ENCODE results near the gene DQX1. TPM values are rescaled to one million over a fixed set of nuclear protein-coding genes. Genes with fewer than 3 reads are reported as not detected.
A peak's percentile ranks its signal among the peaks of the same experiment; 100 is the strongest.

Gene DQX1
- total and polyA plus RNA-seq, 2 experiments from 2014 or later = 0.32 to 0.52 TPM

DNA sequence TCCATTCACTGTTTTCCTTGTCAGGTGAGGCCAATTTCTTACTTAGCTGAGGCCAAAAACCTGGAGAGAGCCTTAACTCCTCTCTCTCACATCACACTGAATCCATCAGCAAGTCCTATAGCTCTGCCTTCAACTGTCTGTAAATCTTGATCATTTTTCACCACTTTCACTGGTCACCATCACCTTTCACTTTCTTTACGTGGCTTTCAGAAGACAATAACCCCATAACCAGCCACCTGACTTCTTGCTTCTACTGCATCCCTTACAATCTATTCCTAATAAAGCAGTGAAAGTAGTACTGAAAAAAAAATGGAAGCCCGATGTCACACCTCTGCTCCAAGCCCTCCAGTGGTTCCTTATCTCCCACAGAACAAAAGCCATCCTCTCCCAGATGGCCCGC lies 20.0 kb upstream of the DQX1 start (continued):
- TF ChIP-seq, protein P1, sequence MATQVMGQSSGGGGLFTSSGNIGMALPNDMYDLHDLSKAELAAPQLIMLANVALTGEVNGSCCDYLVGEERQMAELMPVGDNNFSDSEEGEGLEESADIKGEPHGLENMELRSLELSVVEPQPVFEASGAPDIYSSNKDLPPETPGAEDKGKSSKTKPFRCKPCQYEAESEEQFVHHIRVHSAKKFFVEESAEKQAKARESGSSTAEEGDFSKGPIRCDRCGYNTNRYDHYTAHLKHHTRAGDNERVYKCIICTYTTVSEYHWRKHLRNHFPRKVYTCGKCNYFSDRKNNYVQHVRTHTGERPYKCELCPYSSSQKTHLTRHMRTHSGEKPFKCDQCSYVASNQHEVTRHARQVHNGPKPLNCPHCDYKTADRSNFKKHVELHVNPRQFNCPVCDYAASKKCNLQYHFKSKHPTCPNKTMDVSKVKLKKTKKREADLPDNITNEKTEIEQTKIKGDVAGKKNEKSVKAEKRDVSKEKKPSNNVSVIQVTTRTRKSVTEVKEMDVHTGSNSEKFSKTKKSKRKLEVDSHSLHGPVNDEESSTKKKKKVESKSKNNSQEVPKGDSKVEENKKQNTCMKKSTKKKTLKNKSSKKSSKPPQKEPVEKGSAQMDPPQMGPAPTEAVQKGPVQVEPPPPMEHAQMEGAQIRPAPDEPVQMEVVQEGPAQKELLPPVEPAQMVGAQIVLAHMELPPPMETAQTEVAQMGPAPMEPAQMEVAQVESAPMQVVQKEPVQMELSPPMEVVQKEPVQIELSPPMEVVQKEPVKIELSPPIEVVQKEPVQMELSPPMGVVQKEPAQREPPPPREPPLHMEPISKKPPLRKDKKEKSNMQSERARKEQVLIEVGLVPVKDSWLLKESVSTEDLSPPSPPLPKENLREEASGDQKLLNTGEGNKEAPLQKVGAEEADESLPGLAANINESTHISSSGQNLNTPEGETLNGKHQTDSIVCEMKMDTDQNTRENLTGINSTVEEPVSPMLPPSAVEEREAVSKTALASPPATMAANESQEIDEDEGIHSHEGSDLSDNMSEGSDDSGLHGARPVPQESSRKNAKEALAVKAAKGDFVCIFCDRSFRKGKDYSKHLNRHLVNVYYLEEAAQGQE (IDR thresholded peaks at IDR 0.05; ENCODE audit: unreplicated experiment) = no peak
- no peak for TF ChIP-seq ZNF331 (CRISPR knock-in tag; IDR thresholded peaks at IDR 0.05; ENCODE audit: low read depth)

DNA sequence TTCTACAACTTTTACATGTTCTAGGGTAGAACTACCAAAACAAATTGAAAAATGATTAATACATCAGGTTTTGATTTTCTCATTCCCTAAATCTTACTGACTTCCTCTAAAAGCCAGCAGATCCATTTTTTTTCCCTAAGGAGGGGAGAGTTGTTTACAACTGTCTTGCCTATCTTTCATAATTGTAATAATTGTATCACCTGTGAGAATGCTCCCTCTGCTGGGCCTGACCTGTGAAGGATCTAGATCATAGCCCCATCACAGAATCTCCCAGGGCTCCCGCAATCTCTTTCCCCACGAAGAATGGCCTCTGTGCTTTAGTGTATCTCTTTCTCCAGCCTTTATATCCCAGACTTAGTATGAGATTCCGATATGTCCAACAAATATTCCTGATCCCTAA lies 18.6 kb upstream of the DQX1 start:
- peaks cover 5% of the 10 kb centered on the region; the same call in 1 of the 2 replicates for H3K79me2 ChIP-seq (replicated peaks; ENCODE audit: insufficient read depth)
- ATAC-seq (no peak), DNase-seq (ENCODE audit: low spot score) (no peak)
- H3K9me3 Mint-ChIP-seq = peaks cover 3% of the 10 kb centered on the region; the same call in 1 of the 3 replicates
- TF ChIP-seq, protein P2, sequence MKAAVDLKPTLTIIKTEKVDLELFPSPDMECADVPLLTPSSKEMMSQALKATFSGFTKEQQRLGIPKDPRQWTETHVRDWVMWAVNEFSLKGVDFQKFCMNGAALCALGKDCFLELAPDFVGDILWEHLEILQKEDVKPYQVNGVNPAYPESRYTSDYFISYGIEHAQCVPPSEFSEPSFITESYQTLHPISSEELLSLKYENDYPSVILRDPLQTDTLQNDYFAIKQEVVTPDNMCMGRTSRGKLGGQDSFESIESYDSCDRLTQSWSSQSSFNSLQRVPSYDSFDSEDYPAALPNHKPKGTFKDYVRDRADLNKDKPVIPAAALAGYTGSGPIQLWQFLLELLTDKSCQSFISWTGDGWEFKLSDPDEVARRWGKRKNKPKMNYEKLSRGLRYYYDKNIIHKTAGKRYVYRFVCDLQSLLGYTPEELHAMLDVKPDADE (IDR thresholded peaks at IDR 0.05) = no peak
- no peak for TF ChIP-seq STAT1 (IDR thresholded peaks at IDR 0.05; ENCODE audit: unreplicated experiment)
- TF ChIP-seq, protein P3, sequence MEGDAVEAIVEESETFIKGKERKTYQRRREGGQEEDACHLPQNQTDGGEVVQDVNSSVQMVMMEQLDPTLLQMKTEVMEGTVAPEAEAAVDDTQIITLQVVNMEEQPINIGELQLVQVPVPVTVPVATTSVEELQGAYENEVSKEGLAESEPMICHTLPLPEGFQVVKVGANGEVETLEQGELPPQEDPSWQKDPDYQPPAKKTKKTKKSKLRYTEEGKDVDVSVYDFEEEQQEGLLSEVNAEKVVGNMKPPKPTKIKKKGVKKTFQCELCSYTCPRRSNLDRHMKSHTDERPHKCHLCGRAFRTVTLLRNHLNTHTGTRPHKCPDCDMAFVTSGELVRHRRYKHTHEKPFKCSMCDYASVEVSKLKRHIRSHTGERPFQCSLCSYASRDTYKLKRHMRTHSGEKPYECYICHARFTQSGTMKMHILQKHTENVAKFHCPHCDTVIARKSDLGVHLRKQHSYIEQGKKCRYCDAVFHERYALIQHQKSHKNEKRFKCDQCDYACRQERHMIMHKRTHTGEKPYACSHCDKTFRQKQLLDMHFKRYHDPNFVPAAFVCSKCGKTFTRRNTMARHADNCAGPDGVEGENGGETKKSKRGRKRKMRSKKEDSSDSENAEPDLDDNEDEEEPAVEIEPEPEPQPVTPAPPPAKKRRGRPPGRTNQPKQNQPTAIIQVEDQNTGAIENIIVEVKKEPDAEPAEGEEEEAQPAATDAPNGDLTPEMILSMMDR (conservative IDR thresholded peaks at IDR 0.05; ENCODE audit: low read depth in 2 of 2) = peak in 1 of 2 experiments; percentile 19; a peak in 2 of 4 replicates
- peaks cover 49% of the 10 kb centered on the region for H3K27me3 ChIP-seq (ENCODE audit: insufficient read depth)
- no peak overlapping the region for H3K4me3 ChIP-seq
- H3F3A ChIP-seq (replicated peaks; ENCODE audit: low read depth) = peaks cover 9% of the 10 kb centered on the region; the same call in 1 of the 2 replicates
- H3K27ac ChIP-seq (ENCODE audit: low read depth) = no peak overlapping the region
- no peak overlapping the region for H3K27ac Mint-ChIP-seq
- H3K36me3 ChIP-seq (ENCODE audit: insufficient read depth) = no peaks in the 10 kb centered on the region
- no peak overlapping the region for H2AFZ ChIP-seq
- no peak overlapping the region for H3K4me3 Mint-ChIP-seq
- H3K4me2 ChIP-seq = no peak overlapping the region
- peaks cover 8% of the 10 kb centered on the region; the same call in 2 of the 3 replicates for H3K4me1 Mint-ChIP-seq
- peaks cover 4% of the 10 kb centered on the region; the same call in 1 of the 2 replicates for H4K20me1 ChIP-seq (replicated peaks; ENCODE audit: insufficient read depth)
- no peaks in the 10 kb centered on the region for H3K9me2 ChIP-seq (ENCODE audit: insufficient read depth)
- H3K4me1 ChIP-seq (ENCODE audit: insufficient read depth) = peaks cover 7% of the 10 kb centered on the region; the same call in 1 of the 2 replicates
- peaks cover 6% of the 10 kb centered on the region; the same call in 1 of the 3 replicates for H3K36me3 Mint-ChIP-seq (ENCODE audit: low read depth)
- peaks cover 28% of the 10 kb centered on the region for H3K27me3 Mint-ChIP-seq (ENCODE audit: insufficient read depth, low read depth, poor library complexity)

DNA sequence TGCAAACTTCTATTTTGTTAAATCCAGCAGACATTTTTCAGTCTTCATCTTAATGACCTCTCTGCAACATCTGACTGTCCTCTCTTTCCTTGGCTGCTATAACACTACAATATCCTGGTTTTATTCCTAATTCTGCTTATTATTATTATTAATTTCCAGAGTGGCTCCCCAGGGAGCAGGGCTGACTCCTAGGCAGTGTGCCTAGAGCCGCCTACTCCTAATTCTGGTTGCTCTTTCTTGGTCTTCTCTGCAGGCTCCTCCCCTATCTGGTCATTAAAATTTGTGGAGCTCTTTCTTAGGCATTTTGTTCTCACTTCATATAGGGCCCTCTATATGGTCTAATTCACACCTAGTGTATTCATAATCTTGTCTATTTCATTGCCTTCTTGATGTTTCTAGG lies 16.9 kb upstream of the DQX1 start:
- Mint-ChIP-seq H3K4me1 (peaks cover 1% of the 10 kb centered on the region), H3K36me3 (ENCODE audit: low read depth) (peaks cover under 1% of the 10 kb centered on the region; the same call in 1 of the 3 replicates), H3K4me3 (no peak overlapping the region), H3K27me3 (ENCODE audit: insufficient read depth, low read depth, poor library complexity) (peaks cover 17% of the 10 kb centered on the region), H3K9me3 (no peaks in the 10 kb centered on the region), H3K27ac (no peak overlapping the region)
- Histone ChIP-seq H3K36me3 (ENCODE audit: insufficient read depth) (no peaks in the 10 kb centered on the region), H3F3A (replicated peaks; ENCODE audit: low read depth) (0 out of 2 replicates have a peak, but pooled peaks cover 4% of the 10 kb centered on the region), H3K79me2 (replicated peaks; ENCODE audit: insufficient read depth) (peaks cover 5% of the 10 kb centered on the region; the same call in 1 of the 2 replicates), H4K20me1 (replicated peaks; ENCODE audit: insufficient read depth) (peaks cover 4% of the 10 kb centered on the region; the same call in 1 of the 2 replicates), H2AFZ (no peak overlapping the region), H3K9me2 (ENCODE audit: insufficient read depth) (no peaks in the 10 kb centered on the region), H3K27me3 (ENCODE audit: insufficient read depth) (peaks cover 33% of the 10 kb centered on the region), H3K4me3 (no peak overlapping the region), H3K4me1 (ENCODE audit: insufficient read depth) (peaks cover 1% of the 10 kb centered on the region; the same call in 1 of the 2 replicates), H3K27ac (ENCODE audit: low read depth) (no peak overlapping the region), H3K4me2 (no peak overlapping the region)
- no peak for DNase-seq (ENCODE audit: low spot score)
- ATAC-seq = no peak
- TF ChIP-seq CREB1 (CRISPR knock-in tag; IDR thresholded peaks at IDR 0.05; ENCODE audit: low read depth) = no peak
- no peak for TF ChIP-seq EZH2phosphoT487 (IDR thresholded peaks at IDR 0.05; ENCODE audit: unreplicated experiment)
- TF ChIP-seq, protein P2 (IDR thresholded peaks at IDR 0.05) = no peak

Data from GM23338 (cell line).